ENCODE data around the gene PTPN3.

PTPN3 gene

DNA sequence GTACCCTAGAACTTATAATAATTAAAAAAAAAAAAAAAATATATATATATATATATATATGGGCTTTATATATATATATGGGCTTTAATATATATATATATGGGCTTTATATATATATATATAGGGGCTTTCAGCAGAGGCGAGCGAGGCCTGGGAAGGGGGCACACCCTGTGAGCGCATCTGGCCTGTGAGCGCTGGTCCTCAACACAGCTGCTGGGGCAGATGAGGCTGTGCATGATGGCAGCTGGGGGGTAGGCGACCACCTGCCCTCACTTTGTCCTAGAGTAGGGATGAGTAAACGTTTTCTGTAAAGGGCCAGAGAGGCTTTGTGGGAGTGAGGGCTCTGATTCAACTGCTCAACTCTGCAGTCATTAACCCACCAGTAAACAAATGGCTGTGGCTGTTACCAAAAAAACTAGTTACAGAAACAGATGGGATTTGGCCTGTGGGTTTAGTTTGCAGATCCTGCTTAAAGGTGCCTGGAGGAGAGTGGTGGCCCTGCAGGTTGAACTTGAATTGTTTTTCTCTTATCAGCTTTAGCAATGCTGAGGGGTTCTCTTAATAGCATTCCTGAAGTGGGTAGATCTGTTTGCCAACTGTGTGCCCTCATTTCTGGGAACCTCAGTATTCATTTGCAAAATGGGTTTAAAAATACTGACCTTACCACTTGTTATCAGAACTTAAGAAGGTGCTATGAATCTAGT, 89.2 kb downstream of the PTPN3 start:
- DNase-seq (ENCODE audit: low read depth, low spot score), result no peak
- H3K9ac ChIP-seq (ENCODE audit: insufficient read length, low read depth), result no peak overlapping the region
- H3K9me3 ChIP-seq (ENCODE audit: insufficient read depth, low read length), result no peaks in the 10 kb centered on the region
- peaks cover 4% of the 10 kb centered on the region for H3K4me1 ChIP-seq (ENCODE audit: insufficient read depth, insufficient read length)
- H3K4me3 ChIP-seq (ENCODE audit: insufficient read length, low read depth), result no peak overlapping the region
- H3K36me3 ChIP-seq (ENCODE audit: insufficient read depth, insufficient read length, low read length), result peaks cover 9% of the 10 kb centered on the region
- TF ChIP-seq SUZ12 (IDR thresholded peaks at IDR 0.05; ENCODE audit: extremely low read depth, insufficient read depth, insufficient read length) (no peak), YY1 (IDR thresholded peaks at IDR 0.05; ENCODE audit: insufficient read depth, insufficient read length) (no peak), ZNF274 (IDR thresholded peaks at IDR 0.05; ENCODE audit: low read depth, low read length) (no peak)
- H3K27me3 ChIP-seq (ENCODE audit: insufficient read depth, insufficient read length), result no peaks in the 10 kb centered on the region

DNA sequence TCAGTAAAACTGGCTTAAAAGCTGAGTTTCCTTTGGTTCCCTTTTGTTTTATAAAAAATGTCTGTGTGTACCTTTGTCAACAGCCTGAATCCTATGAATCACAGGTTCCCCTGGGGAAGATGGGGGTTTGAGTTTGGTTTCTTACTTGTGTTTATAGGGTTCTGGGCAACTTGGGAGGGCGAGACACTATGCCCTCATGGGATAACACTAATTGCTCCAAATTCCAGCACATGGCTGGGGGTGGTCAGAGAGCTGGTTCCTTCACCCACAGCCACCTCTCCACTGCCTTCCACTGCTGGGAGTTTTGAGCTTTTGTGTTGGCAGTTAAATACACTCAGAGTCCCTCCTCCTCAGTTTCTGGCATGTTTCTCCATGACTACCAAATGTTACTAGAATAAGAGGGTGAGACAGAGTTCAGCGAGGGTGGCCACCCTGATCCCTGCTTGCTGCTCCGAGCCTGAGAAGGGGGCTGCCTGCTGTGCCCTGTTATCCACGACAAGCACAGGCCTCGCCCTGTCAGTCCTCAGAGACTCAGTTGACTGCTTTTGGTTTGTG, 94.3 kb downstream of the PTPN3 start:
- H3K9ac ChIP-seq (ENCODE audit: insufficient read length, low read depth), result no peak overlapping the region
- no peak for TF ChIP-seq YY1 (IDR thresholded peaks at IDR 0.05; ENCODE audit: insufficient read depth, insufficient read length)
- no peak for TF ChIP-seq SUZ12 (IDR thresholded peaks at IDR 0.05; ENCODE audit: extremely low read depth, insufficient read depth, insufficient read length)
- TF ChIP-seq ZNF274 (IDR thresholded peaks at IDR 0.05; ENCODE audit: low read depth, low read length), result no peak
- DNase-seq (ENCODE audit: low read depth, low spot score), result no peak
- H3K4me1 ChIP-seq (ENCODE audit: insufficient read depth, insufficient read length), result no peaks in the 10 kb centered on the region
- peaks cover 9% of the 10 kb centered on the region for H3K36me3 ChIP-seq (ENCODE audit: insufficient read depth, insufficient read length, low read length)
- no peaks in the 10 kb centered on the region for H3K9me3 ChIP-seq (ENCODE audit: insufficient read depth, low read length)
- no peak overlapping the region for H3K4me3 ChIP-seq (ENCODE audit: insufficient read length, low read depth)
- H3K27me3 ChIP-seq (ENCODE audit: insufficient read depth, insufficient read length), result no peaks in the 10 kb centered on the region

DNA sequence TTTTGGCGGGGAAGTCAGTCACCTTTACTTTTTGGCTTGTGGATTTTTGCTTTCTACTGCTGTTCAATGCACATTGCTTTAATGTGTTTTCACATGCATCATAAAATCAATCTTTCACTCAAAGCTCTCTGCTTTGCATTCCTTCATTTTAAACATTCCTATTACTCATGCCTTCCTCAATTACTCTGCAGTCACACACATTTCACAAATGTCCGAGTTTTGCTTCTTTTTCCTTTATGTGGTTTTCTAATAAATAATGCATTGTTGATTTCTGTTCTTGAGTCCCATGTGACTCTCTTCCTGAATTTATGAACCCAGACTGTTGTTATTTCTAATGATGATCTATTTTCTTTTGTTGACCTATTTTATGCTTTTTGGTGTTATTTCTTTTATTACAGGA, 95.0 kb downstream of the PTPN3 start:
- H3K9me3 ChIP-seq (ENCODE audit: insufficient read depth, low read length), result no peaks in the 10 kb centered on the region
- H3K27me3 ChIP-seq (ENCODE audit: insufficient read depth, insufficient read length), result no peaks in the 10 kb centered on the region
- no peak for DNase-seq (ENCODE audit: low read depth, low spot score)
- no peak overlapping the region for H3K4me3 ChIP-seq (ENCODE audit: insufficient read length, low read depth)
- H3K36me3 ChIP-seq (ENCODE audit: insufficient read depth, insufficient read length, low read length), result peaks cover 9% of the 10 kb centered on the region
- no peak for TF ChIP-seq ZNF274 (IDR thresholded peaks at IDR 0.05; ENCODE audit: low read depth, low read length)
- TF ChIP-seq SUZ12 (IDR thresholded peaks at IDR 0.05; ENCODE audit: extremely low read depth, insufficient read depth, insufficient read length), result no peak
- no peak for TF ChIP-seq YY1 (IDR thresholded peaks at IDR 0.05; ENCODE audit: insufficient read depth, insufficient read length)
- H3K9ac ChIP-seq (ENCODE audit: insufficient read length, low read depth), result no peak overlapping the region
- H3K4me1 ChIP-seq (ENCODE audit: insufficient read depth, insufficient read length), result no peaks in the 10 kb centered on the region

DNA sequence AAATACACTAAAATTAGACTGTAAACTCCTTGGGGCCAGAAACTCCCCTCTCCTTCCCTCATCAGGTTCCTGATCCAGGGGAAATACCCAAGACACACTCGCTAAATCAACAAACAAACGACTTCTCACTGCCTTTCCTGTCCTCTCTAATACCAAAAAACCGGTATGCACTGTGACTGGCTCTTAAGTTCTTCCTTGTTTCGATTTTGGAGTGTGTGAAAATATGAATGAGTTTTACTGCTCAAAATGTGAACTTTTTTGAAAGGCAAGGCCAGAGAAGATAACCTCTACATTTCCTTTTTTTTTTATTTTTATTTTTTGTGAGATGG, 96.2 kb downstream of the PTPN3 start:
- no peak for DNase-seq (ENCODE audit: low read depth, low spot score)
- TF ChIP-seq ZNF274 (IDR thresholded peaks at IDR 0.05; ENCODE audit: low read depth, low read length) (no peak), SUZ12 (IDR thresholded peaks at IDR 0.05; ENCODE audit: extremely low read depth, insufficient read depth, insufficient read length) (no peak), YY1 (IDR thresholded peaks at IDR 0.05; ENCODE audit: insufficient read depth, insufficient read length) (no peak)
- Histone ChIP-seq H3K27me3 (ENCODE audit: insufficient read depth, insufficient read length) (no peaks in the 10 kb centered on the region), H3K4me1 (ENCODE audit: insufficient read depth, insufficient read length) (no peaks in the 10 kb centered on the region), H3K36me3 (ENCODE audit: insufficient read depth, insufficient read length, low read length) (peaks cover 9% of the 10 kb centered on the region), H3K4me3 (ENCODE audit: insufficient read length, low read depth) (no peak overlapping the region), H3K9ac (ENCODE audit: insufficient read length, low read depth) (no peak overlapping the region), H3K9me3 (ENCODE audit: insufficient read depth, low read length) (no peaks in the 10 kb centered on the region)

DNA sequence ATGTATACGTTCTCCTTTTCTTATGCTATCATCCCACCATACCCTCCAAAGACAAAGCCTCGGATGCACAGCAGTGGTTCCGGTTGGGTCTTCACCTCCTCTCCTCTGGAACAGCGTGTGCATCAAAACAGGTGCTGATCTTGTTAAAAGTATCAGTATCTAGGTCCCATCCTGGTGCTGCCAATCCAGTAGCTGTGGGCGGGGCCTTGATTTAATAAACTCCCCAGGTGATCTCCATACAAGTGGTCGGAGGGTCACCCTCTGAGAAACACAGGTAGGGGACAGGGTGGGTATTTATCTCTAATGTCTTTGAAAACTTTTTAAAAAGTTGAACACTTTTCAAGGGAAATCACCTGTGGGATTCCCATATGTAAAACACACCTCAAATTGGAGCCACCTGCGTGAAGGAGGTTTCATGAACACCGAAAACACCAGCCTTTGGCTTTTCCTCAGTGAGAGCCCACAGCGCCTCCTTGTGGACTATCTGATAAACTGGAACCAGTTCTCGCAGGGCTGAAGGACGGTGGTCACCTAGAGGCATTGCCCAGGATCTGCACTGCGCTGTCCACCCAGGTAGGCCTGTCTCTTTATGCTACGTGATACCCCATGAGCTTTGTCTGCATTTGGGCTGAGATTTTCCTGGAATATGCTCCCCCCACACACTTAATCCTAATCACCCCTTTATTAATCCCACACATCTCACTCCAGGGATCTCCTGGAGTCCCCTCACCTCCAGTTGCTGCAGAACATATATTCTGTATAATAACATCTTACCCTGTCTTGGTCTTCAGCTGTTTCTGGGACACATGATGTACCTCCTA, 96.7 kb downstream of the PTPN3 start:
- TF ChIP-seq ZNF274 (IDR thresholded peaks at IDR 0.05; ENCODE audit: low read depth, low read length) (no peak), YY1 (IDR thresholded peaks at IDR 0.05; ENCODE audit: insufficient read depth, insufficient read length) (no peak), SUZ12 (IDR thresholded peaks at IDR 0.05; ENCODE audit: extremely low read depth, insufficient read depth, insufficient read length) (no peak)
- peak; percentile 77 for DNase-seq (ENCODE audit: low read depth, low spot score)
- Histone ChIP-seq H3K9me3 (ENCODE audit: insufficient read depth, low read length) (no peaks in the 10 kb centered on the region), H3K4me1 (ENCODE audit: insufficient read depth, insufficient read length) (no peaks in the 10 kb centered on the region), H3K9ac (ENCODE audit: insufficient read length, low read depth) (no peak overlapping the region), H3K36me3 (ENCODE audit: insufficient read depth, insufficient read length, low read length) (peaks cover 9% of the 10 kb centered on the region), H3K27me3 (ENCODE audit: insufficient read depth, insufficient read length) (no peaks in the 10 kb centered on the region), H3K4me3 (ENCODE audit: insufficient read length, low read depth) (no peak overlapping the region)

DNA sequence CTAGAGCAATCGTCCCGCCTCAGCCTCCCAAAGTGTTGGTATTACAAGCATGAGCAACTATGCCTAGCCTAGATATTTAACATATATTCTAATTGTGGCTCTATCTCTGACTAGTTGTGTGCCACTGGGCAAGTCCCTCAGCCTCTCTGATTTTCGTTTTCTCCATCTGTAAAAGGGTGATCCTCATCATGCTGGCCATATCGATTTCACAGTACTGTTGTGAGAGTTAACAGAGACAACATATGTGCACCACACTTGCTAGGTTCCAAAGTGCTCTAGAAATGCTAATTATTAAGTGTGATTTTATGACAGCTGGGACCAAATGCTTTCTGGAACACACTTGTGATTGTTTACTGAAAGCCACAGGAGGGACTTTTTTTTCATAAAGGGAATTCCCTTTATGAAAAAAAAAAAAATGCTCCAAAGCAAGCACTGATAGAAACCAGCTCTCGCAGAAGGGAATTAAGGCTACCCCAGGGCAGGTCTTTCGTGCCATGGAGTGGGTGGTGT, 98.8 kb downstream of the PTPN3 start:
- H3K4me3 ChIP-seq (ENCODE audit: insufficient read length, low read depth), result no peak overlapping the region
- H3K36me3 ChIP-seq (ENCODE audit: insufficient read depth, insufficient read length, low read length), result peaks cover 3% of the 10 kb centered on the region
- no peak for TF ChIP-seq ZNF274 (IDR thresholded peaks at IDR 0.05; ENCODE audit: low read depth, low read length)
- TF ChIP-seq YY1 (IDR thresholded peaks at IDR 0.05; ENCODE audit: insufficient read depth, insufficient read length), result no peak
- TF ChIP-seq SUZ12 (IDR thresholded peaks at IDR 0.05; ENCODE audit: extremely low read depth, insufficient read depth, insufficient read length), result no peak
- H3K9me3 ChIP-seq (ENCODE audit: insufficient read depth, low read length), result no peaks in the 10 kb centered on the region
- H3K9ac ChIP-seq (ENCODE audit: insufficient read length, low read depth), result no peak overlapping the region
- no peak for DNase-seq (ENCODE audit: low read depth, low spot score)
- no peaks in the 10 kb centered on the region for H3K4me1 ChIP-seq (ENCODE audit: insufficient read depth, insufficient read length)
- no peaks in the 10 kb centered on the region for H3K27me3 ChIP-seq (ENCODE audit: insufficient read depth, insufficient read length)

DNA sequence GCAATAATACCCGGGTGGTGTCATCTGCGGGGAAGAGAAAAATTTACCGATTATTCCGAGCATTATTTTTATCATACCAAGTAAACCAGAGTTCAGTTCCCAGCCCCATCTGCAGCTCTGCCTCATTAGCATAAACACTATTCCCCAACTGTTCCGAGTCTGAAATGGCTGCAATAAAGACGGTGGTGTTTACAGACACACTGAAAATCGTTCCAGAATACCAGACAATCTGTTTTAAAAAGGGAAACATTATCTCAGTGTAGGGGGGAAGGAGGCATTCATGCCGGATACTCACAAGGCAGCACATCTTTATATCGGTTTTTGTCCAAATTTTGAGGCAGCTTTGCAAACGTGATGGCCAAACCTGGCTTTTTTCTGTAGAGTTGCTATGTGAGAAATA, 106.9 kb downstream of the PTPN3 start:
- no peak overlapping the region for H3K4me3 ChIP-seq (ENCODE audit: insufficient read length, low read depth)
- no peak for TF ChIP-seq SUZ12 (IDR thresholded peaks at IDR 0.05; ENCODE audit: extremely low read depth, insufficient read depth, insufficient read length)
- TF ChIP-seq ZNF274 (IDR thresholded peaks at IDR 0.05; ENCODE audit: low read depth, low read length), result no peak
- TF ChIP-seq YY1 (IDR thresholded peaks at IDR 0.05; ENCODE audit: insufficient read depth, insufficient read length), result no peak
- H3K9ac ChIP-seq (ENCODE audit: insufficient read length, low read depth), result no peak overlapping the region
- H3K36me3 ChIP-seq (ENCODE audit: insufficient read depth, insufficient read length, low read length), result peaks cover 19% of the 10 kb centered on the region
- DNase-seq (ENCODE audit: low read depth, low spot score), result no peak
- no peaks in the 10 kb centered on the region for H3K4me1 ChIP-seq (ENCODE audit: insufficient read depth, insufficient read length)
- no peaks in the 10 kb centered on the region for H3K9me3 ChIP-seq (ENCODE audit: insufficient read depth, low read length)
- H3K27me3 ChIP-seq (ENCODE audit: insufficient read depth, insufficient read length), result no peaks in the 10 kb centered on the region
